Natural killer cell (primary cell): ENCODE results near the gene ANXA3. TPM values are rescaled to one million over a fixed set of nuclear protein-coding genes. Genes with fewer than 3 reads are reported as not detected.

Experiments
- ATAC-seq, 3 donors: fragments of 150-1000 bp in 2 of 3; fragments of 200-7000 bp in 1 of 3; cut with Tn5 transposase; 1 replicate in 1 of 3; 2 replicates in 2 of 3; pipeline ENCODE4 v1.10.0; 2021; ENCODE audit warnings: mild to moderate bottlenecking in 2 of 3, moderate library complexity in 2 of 3
- DNase-seq, 2 donors: peaks; one replicate each; pipeline versions ENCODE4 v3.0.0 to v3.0.0-alpha.2; 2013 to 2021; ENCODE audit warnings: mixed read lengths in 1 of 2
- H3K27ac ChIP-seq: one replicate; pipeline ENCODE4 v1.5.1; 2013; ENCODE audit warnings: mild to moderate bottlenecking, low read length
- H3K27me3 ChIP-seq: one replicate; pipeline ENCODE4 v1.6.1; 2013; ENCODE audit warnings: low read length; ENCODE audit not compliant: control insufficient read depth, insufficient read depth
- H3K36me3 ChIP-seq: one replicate; pipeline ENCODE4 v1.6.1; 2013; ENCODE audit warnings: low read length; ENCODE audit not compliant: control insufficient read depth, insufficient read depth
- H3K4me1 ChIP-seq: one replicate; pipeline ENCODE4 v1.6.1; 2013; ENCODE audit warnings: low read length; ENCODE audit not compliant: control insufficient read depth, insufficient read depth
- H3K4me3 ChIP-seq: one replicate; pipeline ENCODE4 v1.5.1; 2013; ENCODE audit warnings: low read length
- H3K9me3 ChIP-seq: one replicate; pipeline ENCODE4 v1.6.1; 2013; ENCODE audit warnings: low read length; ENCODE audit not compliant: control insufficient read depth, insufficient read depth
- H3K27ac Mint-ChIP-seq, 2 donors: one replicate each; pipeline ENCODE4 v1.8.0; 2022; ENCODE audit warnings: mild to moderate bottlenecking in 2 of 2, mixed read lengths in 2 of 2, moderate library complexity in 1 of 2
- H3K27me3 Mint-ChIP-seq, 2 donors: one replicate each; pipeline ENCODE4 v1.8.0; 2022; ENCODE audit warnings: low read depth in 2 of 2, mixed read lengths in 2 of 2
- H3K36me3 Mint-ChIP-seq: one replicate; pipeline ENCODE4 v1.8.0; 2022; ENCODE audit warnings: mixed read lengths
- H3K4me1 Mint-ChIP-seq, 2 donors: one replicate each; pipeline ENCODE4 v1.8.0; 2022; ENCODE audit warnings: mixed read lengths in 2 of 2
- H3K4me3 Mint-ChIP-seq: one replicate; pipeline ENCODE4 v1.8.0; 2022; ENCODE audit warnings: mild to moderate bottlenecking, moderate library complexity, mixed read lengths
- H3K9me3 Mint-ChIP-seq, 2 donors: one replicate each; pipeline ENCODE4 v1.8.0; 2022; ENCODE audit warnings: mixed read lengths in 2 of 2
- CTCF ChIP-seq: fragments of 200-600 bp; IDR thresholded peaks from one replicate; pipeline ENCODE4 v1.8.0; 2022; ENCODE audit warnings: antibody characterized with exemption
- WGBS: methylation state at CpG from one replicate; pipeline ENCODE4 v1.1.7; 2013; ENCODE audit warnings: missing lambda C conversion rate; ENCODE audit not compliant: insufficient coverage; 5-methylcytosine and 5-hydroxymethylcytosine counted together
- intact Hi-C: fragments of 100-400 bp; cut with micrococcal nuclease; formaldehyde crosslinking; loops from one replicate; pipeline ENCODE4 v1.14.2; 2022
- total RNA-seq, 4 donors: library from RNA; stranded (reverse); fragments of 120-200 nt in 1 of 4; gene quantifications; one replicate each; pipeline versions ENCODE4 v1.2.3 to v1.2.4, GENCODE V29; 2013 to 2022

ANXA3 gene
- total RNA-seq, 3 donors from 2014 or later (not counting 1 experiment from before 2014, with no cell fraction given): 1.1 to 1.2 TPM; not detected in 1

- Mint-ChIP-seq H3K36me3 (no peaks in the 10 kb centered on the region), H3K27ac (no peak overlapping the region)
- DNase-seq: no peak
These were observed 946 bp downstream of the ANXA3 start for GRCh38 chr4:78552389-78553042.

GRCh38 chr4:78553043-78553396 lies 1.4 kb downstream of the ANXA3 start:
- H3K9me3 ChIP-seq: no peaks in the 10 kb centered on the region
- DNase-seq (no peak), ATAC-seq (no peak)
- WGBS: 92% methylated on average over 3 of the region's 3 CpGs
- intact Hi-C loops: no loop called here
- no peaks in the 10 kb centered on the region for H3K36me3 ChIP-seq
- H3K4me1 ChIP-seq: no peaks in the 10 kb centered on the region
- H3K9me3 Mint-ChIP-seq: no peaks in the 10 kb centered on the region
- H3K4me3 Mint-ChIP-seq: no peak overlapping the region
- no peak overlapping the region for H3K27ac ChIP-seq
- TF ChIP-seq CTCF: no peak
- H3K27me3 ChIP-seq: peaks cover 11% of the 10 kb centered on the region
- peaks cover 7 to 8% of the 10 kb centered on the region in 2 donors for H3K4me1 Mint-ChIP-seq
- no peak overlapping the region for H3K4me3 ChIP-seq
- no peak overlapping the region for H3K27ac Mint-ChIP-seq
- peaks cover 28 to 38% of the 10 kb centered on the region in 2 donors for H3K27me3 Mint-ChIP-seq
- no peaks in the 10 kb centered on the region for H3K36me3 Mint-ChIP-seq

More at GRCh38 chr4:78552389-78553042, 946 bp downstream of the ANXA3 start:
- H3K4me1 Mint-ChIP-seq: peaks cover 7 to 8% of the 10 kb centered on the region in 2 donors
- H3K4me3 ChIP-seq: no peak overlapping the region
- peaks cover 28 to 38% of the 10 kb centered on the region in 2 donors for H3K27me3 Mint-ChIP-seq
- H3K9me3 ChIP-seq: no peaks in the 10 kb centered on the region
- WGBS: 71% methylated on average over 8 of the region's 10 CpGs
- H3K4me3 Mint-ChIP-seq: no peak overlapping the region
- intact Hi-C loops: no loop called here
- no peaks in the 10 kb centered on the region for H3K36me3 ChIP-seq
- no peak overlapping the region for H3K27ac ChIP-seq
- no peak for TF ChIP-seq CTCF
- H3K4me1 ChIP-seq: no peaks in the 10 kb centered on the region
- ATAC-seq: no peak
- no peaks in the 10 kb centered on the region for H3K9me3 Mint-ChIP-seq
- H3K27me3 ChIP-seq: peaks cover 11% of the 10 kb centered on the region

- Histone ChIP-seq H3K9me3 (no peaks in the 10 kb centered on the region), H3K27ac (no peak overlapping the region), H3K4me3 (no peak overlapping the region), H3K36me3 (no peaks in the 10 kb centered on the region), H3K27me3 (peaks cover 11% of the 10 kb centered on the region), H3K4me1 (no peaks in the 10 kb centered on the region)
- H3K9me3 Mint-ChIP-seq: no peaks in the 10 kb centered on the region
- DNase-seq (no peak), ATAC-seq (no peak)
- intact Hi-C loops: no loop called here
- no peak overlapping the region for H3K4me3 Mint-ChIP-seq
- H3K27me3 Mint-ChIP-seq: peaks cover 28 to 38% of the 10 kb centered on the region in 2 donors
- H3K27ac Mint-ChIP-seq: no peak overlapping the region
- TF ChIP-seq CTCF: no peak
- H3K4me1 Mint-ChIP-seq: peaks cover 7 to 8% of the 10 kb centered on the region in 2 donors
- H3K36me3 Mint-ChIP-seq: no peaks in the 10 kb centered on the region
These were observed 2.0 kb downstream of the ANXA3 start for GRCh38 chr4:78553529-78554060.

- peaks cover 0 to under 1% of the 10 kb centered on the region in 2 donors for H3K4me1 Mint-ChIP-seq
- no peak for DNase-seq
- H3K4me3 ChIP-seq: no peak overlapping the region
- no peak for TF ChIP-seq CTCF
- peaks cover 11 to 15% of the 10 kb centered on the region in 2 donors for H3K27me3 Mint-ChIP-seq
- H3K36me3 Mint-ChIP-seq: no peaks in the 10 kb centered on the region
- H3K27me3 ChIP-seq: peaks cover 5% of the 10 kb centered on the region
- H3K27ac Mint-ChIP-seq: no peak overlapping the region
- no peaks in the 10 kb centered on the region for H3K4me1 ChIP-seq
- no peaks in the 10 kb centered on the region for H3K9me3 ChIP-seq
- no peaks in the 10 kb centered on the region for H3K36me3 ChIP-seq
- H3K9me3 Mint-ChIP-seq: no peaks in the 10 kb centered on the region
- intact Hi-C loops: no loop called here
- no peak overlapping the region for H3K4me3 Mint-ChIP-seq
- 96% methylated on average over 4 of the region's 4 CpGs for WGBS
- ATAC-seq: no peak
- H3K27ac ChIP-seq: no peak overlapping the region
These were observed 5.1 kb downstream of the ANXA3 start for GRCh38 chr4:78556665-78557064.
